GM12801 (cell line): ENCODE measurements around the gene ENPEP.

Source experiments
- TF ChIP-seq, protein P1 (sequence below): IDR thresholded peaks from one replicate; pipeline ENCODE4 v1.5.1; 2011; ENCODE audit warnings: control low read depth; ENCODE audit not compliant: insufficient read length; ENCODE audit errors: extremely low read depth

The ENPEP gene

DNA sequence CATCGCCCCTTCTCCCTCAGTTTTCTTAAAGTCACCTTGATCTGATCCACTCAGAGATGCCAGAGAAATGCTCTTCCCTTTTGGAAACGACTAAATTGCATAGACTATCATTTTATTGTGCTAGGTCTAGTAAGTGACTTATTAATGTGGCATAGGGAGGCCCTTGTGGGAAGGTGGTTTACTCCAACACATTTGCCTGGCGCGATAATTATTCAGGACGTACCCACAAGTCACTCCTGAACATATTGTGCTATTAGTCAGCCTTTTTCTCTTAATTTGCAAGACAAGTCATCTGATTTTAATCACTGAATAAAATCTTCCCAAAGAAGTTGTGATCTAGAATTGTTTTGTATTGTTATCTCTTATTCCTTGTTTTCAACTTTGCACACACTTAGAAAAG lies 7.6 kb downstream of the ENPEP start:
- TF ChIP-seq, protein P1, sequence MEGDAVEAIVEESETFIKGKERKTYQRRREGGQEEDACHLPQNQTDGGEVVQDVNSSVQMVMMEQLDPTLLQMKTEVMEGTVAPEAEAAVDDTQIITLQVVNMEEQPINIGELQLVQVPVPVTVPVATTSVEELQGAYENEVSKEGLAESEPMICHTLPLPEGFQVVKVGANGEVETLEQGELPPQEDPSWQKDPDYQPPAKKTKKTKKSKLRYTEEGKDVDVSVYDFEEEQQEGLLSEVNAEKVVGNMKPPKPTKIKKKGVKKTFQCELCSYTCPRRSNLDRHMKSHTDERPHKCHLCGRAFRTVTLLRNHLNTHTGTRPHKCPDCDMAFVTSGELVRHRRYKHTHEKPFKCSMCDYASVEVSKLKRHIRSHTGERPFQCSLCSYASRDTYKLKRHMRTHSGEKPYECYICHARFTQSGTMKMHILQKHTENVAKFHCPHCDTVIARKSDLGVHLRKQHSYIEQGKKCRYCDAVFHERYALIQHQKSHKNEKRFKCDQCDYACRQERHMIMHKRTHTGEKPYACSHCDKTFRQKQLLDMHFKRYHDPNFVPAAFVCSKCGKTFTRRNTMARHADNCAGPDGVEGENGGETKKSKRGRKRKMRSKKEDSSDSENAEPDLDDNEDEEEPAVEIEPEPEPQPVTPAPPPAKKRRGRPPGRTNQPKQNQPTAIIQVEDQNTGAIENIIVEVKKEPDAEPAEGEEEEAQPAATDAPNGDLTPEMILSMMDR: no peak

DNA sequence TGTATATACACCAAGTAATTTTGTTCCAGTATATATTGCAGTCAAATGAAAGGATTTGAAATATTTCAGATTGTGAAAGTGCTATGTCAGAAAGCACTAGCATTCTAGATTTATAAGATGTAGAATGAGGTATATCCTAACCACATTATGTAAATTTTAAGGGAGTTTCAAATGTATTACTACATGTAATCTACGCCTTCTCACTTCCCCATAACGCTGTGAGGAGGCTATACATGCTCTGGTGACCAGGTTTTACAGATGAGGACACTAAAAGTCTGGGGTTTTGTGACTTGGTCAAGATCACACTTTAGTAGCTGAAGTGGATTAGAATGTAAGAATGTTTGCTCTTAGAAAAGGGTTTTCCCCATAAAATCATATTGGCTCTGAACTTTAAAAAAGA lies 8.1 kb downstream of the ENPEP start:
- TF ChIP-seq, protein P1: no peak

DNA sequence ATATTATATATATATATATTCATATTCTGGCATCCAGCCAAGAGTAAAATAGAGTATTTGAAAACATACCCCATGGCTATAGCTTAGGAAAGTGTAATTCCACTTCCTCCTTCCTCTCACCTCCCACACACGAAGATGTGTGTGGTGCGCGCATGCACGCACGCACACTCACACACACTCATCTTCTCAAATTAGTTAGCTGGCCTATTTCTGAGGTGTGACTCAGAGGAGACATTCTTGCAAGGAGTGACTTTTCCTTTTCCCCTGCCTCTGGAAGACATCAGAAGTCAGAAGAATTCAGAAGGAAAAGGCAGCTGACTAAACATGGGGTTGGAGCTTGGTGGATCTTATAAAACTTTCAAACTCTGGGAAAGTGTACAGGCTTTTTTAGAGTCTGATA lies 8.8 kb downstream of the ENPEP start:
- TF ChIP-seq, protein P1: no peak

DNA sequence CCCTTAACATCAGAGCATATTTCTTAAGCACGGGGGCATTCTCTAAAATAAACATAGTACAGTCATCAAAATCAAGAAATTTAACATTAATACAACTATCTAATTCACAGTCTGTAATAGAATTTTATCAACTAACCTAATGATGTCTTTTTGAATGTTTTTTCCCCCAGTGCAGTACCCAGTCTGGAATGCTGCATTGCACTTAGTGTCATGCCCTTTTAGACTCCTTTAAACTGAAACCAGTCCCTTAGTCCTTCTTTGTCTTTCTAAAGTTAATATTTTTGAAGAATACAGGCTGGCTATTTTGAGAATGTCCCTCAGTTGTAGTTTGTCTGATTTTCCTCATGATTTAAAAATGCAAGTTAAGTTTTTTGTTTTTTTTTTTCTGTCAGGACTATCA lies 9.5 kb downstream of the ENPEP start:
- TF ChIP-seq, protein P1: no peak

DNA sequence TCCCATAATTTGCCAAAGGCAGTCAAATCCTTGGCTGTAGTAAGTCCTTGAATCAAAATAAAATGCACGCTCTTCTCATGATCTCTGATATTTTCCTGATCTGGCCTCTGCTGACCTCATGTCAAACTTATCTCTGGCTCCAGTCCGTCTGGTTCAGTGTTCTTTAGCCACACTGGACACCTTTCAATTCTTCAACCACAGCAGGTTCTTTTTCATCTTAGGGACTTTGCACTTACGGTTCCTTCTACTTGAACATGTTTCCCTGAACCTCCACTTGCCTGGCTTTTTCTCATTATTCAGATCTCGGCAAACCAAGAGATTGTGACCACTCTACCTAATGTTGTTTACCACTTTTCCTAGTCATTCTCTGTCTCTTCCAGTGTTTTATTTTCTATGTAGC lies 10.3 kb downstream of the ENPEP start:
- TF ChIP-seq, protein P1: no peak

DNA sequence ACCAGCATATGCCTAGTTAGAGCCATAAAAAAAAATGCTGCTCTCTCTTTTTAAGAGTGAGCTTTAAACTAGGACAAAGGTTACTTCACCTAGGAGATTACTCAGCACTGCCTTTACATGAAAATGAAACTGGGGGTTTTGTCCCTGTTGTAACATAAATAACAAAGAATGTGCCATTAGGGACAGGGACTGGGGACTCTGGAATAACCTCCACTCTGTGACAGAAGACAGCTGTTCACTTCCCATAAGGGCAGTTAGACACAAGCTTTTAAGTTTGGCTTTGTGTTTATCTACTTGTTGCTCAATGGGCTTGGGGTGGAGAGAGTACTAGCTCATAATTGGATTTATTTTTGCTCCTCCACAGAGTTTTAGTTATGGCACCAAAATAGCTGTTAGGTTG lies 11.9 kb downstream of the ENPEP start:
- TF ChIP-seq, protein P1: no peak

DNA sequence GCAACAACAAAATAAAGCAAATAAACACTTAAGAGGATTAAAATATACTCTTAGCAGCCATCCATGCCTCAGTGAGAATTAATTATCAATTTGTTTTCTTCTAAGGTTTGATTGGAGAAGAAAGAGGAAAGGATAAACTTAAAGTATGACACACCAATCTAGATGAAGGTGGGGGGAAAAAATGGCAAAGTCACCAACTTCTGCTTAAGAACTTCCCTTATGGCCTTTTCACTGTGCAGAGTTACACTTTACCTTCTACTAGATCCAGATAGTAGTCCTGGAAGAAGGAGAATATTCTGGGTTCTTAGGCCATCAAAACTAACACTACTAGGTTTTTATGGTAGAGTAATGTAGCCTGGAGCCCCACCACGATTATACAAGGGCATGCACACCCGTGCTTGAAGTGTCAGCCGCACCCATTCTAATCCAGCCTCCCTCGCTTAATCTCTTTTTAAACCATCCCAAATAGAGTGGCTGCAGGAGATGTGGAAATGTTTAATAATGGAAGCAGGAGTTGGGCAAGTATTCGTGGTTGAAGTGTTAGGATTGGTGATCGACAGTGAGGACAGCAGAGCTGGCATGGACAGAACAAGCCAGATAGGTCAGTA lies 14.1 kb downstream of the ENPEP start:
- TF ChIP-seq, protein P1: no peak
